GM21515 (cell line): ENCODE measurements around the gene RIPOR2.
"Not testable (repeated sequence)": the region's sequence is repeated elsewhere in the genome, so short reads cannot be mapped to it uniquely, and the experiment has no call there.

Experiments used
- ATAC-seq: cut with Tn5 transposase; IDR thresholded peaks from one replicate; pipeline ENCODE4 v1.9.1; 2021; ENCODE audit not compliant: unreplicated experiment

RIPOR2 gene

DNA sequence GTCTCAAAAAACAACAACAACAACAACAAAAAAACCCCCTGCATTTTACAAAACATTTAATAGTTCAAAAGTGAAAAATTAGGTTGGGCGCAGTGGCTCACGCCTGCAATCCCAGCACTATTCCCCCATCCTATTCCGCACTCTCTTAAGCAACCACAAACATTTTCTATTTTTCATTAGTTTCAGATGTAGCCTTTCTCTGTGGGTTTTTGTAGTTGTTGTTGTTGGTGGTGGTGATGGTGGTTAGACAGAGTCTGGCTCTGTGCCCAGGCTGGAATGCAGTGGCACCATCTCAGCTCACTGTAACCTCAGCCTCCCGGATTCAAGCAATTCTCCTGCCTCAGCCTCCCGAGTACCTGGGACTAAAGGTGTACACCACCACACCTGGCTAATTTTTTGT, 167.4 kb downstream of the RIPOR2 start:
- no peak for ATAC-seq

GRCh38 chr6:24766680-24767462, 168.9 kb downstream of the RIPOR2 start:
- ATAC-seq, result no peak

- ATAC-seq, result not testable (repeated sequence)
Measured at GRCh38 chr6:24765968-24766367, 169.8 kb downstream of the RIPOR2 start.

DNA sequence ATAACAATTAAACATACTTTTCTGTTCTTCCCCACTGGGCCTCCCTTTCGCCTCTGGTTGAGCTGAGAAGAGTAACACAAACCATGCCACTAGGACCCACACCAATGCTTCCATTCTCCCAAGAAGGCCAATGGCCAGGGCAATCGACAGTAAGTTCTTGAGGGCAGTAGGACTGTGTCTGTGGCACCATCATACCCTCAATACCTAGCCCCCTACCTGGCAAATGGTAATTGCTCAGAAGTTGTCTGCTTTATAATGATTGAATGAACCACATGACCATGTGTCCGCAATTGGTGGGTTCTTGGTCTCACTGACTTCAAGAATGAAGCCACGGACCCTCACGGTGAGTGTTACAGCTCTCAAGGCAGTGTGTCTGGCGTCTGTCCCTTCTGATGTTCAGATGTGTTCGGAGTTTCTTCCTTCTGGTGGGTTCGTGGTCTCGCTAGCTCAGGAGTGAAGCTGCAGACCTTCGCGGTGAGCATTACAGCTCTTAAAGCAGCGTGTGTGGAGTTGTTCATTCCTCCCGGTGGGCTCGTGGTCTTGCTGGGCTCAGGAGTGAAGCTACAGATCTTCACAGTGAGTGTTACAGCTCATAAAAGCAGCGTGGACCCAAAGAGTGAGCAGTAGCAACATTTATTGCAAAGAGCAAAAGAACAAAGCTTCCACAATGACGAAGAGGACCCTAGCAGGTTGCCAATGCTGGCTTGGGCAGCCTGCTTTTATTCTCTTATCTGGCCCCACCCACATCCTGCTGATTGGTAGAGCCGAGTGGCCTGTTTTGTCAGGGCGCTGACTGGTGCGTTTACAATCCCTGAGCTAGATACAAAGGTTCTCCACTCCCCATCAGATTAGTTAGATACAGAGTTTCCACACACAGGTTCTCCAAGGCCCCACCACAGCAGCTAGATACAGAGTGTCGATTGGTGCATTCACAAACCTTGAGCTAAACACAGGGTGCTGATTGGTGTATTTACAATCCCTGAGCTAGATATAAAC, 170.6 kb downstream of the RIPOR2 start:
- ATAC-seq, result not testable (repeated sequence)

DNA sequence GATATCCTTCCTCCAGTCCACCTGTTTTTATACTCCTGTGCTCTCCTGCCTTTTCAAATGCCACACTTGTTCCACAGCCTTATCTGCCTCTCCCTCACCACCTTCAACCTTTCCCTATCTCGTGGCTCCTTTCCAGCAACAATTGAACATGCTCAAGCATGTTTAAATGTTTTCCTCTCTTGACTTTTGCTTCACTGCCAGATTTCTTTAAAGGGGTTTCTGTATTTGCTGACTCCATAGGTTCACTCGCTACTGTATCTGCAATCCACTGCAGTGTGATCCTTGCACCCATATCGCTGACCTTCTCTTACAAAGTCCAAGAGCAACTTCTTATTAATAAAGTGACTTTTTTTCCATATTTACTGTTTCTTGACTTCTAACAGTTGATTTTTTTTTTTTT, 172.2 kb downstream of the RIPOR2 start:
- ATAC-seq, result no peak

DNA sequence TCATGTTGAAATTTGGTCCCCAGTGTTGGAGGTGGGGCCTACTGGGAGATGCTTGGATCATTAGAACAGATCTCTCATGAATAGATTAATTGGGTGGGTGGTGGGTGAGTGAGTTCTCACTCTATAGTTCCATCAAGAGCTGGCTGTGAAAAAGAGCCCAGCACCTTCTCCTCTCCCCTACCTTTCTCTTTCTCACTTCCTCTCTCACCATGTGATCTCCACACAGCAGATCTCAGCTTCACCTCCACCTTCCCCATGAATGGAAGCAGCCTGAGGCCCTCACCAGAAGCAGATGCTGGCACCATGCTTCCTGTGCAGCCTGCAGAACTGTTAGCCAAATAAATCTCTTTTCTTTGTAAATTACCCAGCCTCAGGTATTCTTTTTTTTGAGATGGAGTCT, 173.9 kb downstream of the RIPOR2 start:
- peak; percentile 45 for ATAC-seq

DNA sequence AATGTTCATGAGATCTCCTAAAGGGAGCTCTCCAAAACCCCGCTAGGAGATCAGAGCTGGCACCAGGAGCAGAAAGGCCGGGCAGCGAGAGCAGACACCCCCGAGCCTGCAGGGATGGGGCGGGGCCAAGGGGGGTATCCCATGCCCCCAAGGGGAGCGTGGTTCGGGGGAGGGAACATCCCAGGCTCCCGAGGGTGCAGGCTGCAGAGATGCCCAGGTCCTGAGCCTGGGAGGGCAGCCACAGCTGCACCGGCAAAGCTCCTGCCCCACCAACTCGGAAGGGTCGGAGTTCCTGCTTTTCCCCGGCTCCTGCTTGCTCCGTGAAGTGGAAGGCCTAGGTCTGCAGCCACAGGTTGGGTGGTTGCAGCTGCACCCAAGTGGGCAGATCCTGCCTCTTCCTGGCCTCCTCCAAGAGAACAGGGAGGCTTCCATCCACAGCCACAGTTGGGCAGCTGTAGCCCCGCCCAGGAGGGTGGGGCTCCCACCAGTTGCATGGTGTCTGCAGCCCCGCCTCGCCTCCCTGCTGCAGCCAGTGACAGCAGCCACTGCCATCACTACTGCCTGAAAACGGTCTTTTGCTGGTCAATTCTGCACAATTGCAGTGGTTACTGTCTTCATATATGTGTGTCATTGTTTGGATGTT, 174.4 kb downstream of the RIPOR2 start:
- ATAC-seq, result peak; percentile 55

DNA sequence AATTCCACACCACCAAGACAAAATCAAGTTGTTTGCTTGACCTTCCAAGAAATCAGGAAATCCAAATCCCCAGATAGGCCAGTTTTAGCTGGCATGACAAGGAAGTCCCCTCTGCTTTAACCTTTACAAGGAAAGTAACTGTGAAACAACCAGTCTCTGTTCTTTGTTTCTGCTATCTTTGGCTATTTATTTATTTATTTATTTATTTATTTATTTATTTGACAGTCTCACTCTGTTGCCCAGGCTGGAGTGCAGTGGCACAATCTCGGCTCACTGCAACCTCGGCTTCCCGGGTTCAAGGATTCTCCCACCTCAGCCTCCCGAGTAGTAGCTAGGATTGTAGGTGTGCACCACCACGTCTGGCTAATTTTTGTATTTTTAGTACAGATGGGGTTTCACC, 175.6 kb downstream of the RIPOR2 start:
- ATAC-seq, result no peak

DNA sequence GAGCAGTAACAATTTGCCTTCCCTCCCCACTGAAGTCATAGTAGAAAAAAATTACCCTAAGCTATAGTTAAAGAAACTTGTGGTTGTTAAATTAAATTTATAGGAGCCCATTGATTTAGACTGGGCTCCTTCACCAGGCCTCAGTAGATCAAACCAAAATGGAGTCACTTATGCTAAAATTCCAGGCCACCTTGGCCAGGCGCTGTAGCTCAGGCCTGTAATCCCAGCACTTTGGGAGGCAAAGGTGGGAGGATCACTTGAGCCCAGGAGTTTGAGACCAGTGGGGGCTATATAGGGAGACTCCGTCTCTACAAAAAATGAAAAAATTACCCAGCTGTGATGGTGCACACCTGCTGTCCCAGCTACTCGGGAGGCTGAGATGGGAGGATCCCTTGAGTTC, 176.0 kb downstream of the RIPOR2 start:
- ATAC-seq, result no peak

DNA sequence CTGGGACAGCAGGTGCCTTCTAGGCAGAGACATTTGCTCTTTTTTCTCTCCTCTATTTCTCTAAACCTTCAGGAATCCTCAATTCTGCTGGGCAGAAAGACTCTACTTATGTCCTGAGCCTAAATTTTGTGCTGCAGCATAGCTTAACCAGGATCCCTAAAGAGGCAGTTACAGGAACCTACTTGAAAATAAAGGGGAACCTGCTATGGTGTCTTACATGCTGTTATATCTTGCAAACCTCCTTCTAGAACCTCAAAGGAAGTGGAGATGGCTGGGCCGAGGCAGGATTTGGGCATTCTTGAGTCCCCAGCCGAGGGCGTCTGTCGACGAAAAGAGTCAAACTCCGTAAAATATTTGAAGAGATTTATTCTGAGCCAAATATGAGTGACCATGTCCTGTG, 178.1 kb downstream of the RIPOR2 start:
- ATAC-seq, result no peak

DNA sequence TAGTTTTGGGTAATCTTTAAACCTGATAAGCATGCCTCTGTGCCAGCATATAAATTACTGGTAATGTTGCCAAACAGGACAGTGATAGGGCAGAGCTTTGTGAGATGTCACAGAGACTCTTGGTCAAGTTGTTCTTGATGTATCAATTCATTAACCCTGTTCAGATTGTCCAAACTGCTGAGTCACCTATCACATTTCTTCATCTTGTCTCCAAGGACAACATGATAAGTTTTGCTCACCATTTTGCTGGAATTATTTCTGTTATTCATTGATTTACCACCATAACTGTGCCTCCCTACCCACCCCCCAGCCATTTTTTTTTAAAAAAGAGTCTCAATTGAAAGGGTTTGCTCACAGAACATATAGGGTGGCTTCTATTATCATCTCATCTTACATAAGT, 180.5 kb downstream of the RIPOR2 start:
- no peak for ATAC-seq

DNA sequence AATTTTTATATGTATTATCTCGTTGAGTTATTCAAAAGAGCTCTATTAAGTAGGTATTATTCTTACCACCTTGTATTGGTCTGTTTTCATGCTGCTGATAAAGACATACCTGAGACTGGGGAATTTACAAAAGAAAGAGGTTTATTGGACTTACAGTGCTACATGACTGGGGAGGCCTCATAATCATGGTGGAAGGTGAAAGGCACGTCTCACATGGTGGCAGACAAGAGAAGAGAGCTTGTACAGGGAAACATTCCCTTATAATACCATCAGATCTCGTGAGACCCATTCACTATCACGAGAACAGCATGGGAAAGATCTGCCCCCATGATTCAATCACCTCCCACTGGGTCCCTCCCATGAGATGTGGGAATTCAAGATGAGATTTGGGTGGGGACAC, 181.4 kb downstream of the RIPOR2 start:
- not testable (repeated sequence) for ATAC-seq
